HUES48 (cell line): ENCODE data around the gene CTNNBL1.

Experiments used
- H3K27ac ChIP-seq: one replicate; pipeline ENCODE4 v1.7.0; 2013; ENCODE audit warnings: low read depth, low read length, inconsistent platforms
- H3K27me3 ChIP-seq: 2 replicates; pipeline ENCODE4 v1.6.1; 2013; ENCODE audit warnings: mild to moderate bottlenecking, low read length; ENCODE audit not compliant: control insufficient read depth, insufficient read depth
- H3K36me3 ChIP-seq: 2 replicates; pipeline ENCODE4 v1.6.1; 2013; ENCODE audit warnings: low read length; ENCODE audit not compliant: control insufficient read depth, insufficient read depth
- H3K4me1 ChIP-seq: 2 replicates; pipeline ENCODE4 v1.6.1; 2013; ENCODE audit warnings: mild to moderate bottlenecking, low read length; ENCODE audit not compliant: control insufficient read depth, insufficient read depth
- H3K4me3 ChIP-seq: 2 replicates; pipeline ENCODE4 v1.5.1; 2013; ENCODE audit warnings: mild to moderate bottlenecking, low read depth, low read length
- H3K9ac ChIP-seq: 2 replicates; pipeline ENCODE4 v1.6.1; 2013; ENCODE audit warnings: mild to moderate bottlenecking, low read depth, low read length, moderate library complexity
- H3K9me3 ChIP-seq: 2 replicates; pipeline ENCODE4 v1.6.1; 2013; ENCODE audit warnings: low read length; ENCODE audit not compliant: control insufficient read depth, insufficient read depth

Gene CTNNBL1

DNA sequence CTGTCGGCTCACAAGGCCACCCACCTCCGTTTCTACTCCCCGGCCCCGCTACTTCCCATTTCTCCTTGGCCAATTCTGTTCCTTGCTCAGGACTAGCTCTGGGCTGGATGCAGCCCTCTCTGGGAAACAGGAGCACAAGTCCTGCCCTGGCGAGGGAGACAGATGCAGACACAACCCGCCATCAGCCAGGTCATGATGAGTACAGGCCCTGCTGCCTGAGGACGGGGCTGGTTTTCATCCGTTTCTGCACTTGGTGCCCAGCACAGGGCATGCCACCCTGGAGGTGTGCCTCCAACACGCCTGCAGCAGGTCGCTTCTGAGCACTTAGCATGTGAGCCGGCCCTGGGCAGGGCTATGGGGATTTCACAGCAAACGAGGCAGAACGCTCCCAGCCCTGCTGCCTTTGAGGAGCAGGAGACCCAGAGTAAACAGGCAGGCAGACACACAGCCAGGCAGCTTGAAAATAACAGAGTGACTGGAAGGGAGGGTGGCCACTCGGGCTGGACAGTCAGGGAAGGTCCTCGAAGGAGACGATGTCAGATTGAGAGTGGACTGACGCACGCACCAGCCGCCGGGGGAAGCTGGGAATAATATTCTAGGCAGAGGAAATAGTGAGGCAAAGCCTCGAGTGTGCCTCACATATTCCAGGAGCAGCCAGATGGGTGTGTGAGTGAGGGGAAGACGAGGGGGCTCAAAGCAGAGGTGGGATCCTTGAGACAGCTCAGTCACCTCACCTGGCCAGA, 187.9 kb downstream of the CTNNBL1 start:
- H3K27me3 ChIP-seq = no peaks in the 10 kb centered on the region
- H3K4me1 ChIP-seq = no peaks in the 10 kb centered on the region
- no peak overlapping the region for H3K27ac ChIP-seq
- H3K36me3 ChIP-seq = no peaks in the 10 kb centered on the region
- no peak overlapping the region for H3K4me3 ChIP-seq
- no peak overlapping the region for H3K9ac ChIP-seq
- no peaks in the 10 kb centered on the region for H3K9me3 ChIP-seq

- no peak overlapping the region for H3K27ac ChIP-seq
- no peaks in the 10 kb centered on the region for H3K27me3 ChIP-seq
- no peaks in the 10 kb centered on the region for H3K9me3 ChIP-seq
- no peak overlapping the region for H3K4me3 ChIP-seq
- no peak overlapping the region for H3K9ac ChIP-seq
- no peaks in the 10 kb centered on the region for H3K36me3 ChIP-seq
- H3K4me1 ChIP-seq = no peaks in the 10 kb centered on the region
Measured at GRCh38 chr20:37882961-37883712, 189.3 kb downstream of the CTNNBL1 start.

GRCh38 chr20:37885042-37885441, 191.2 kb downstream of the CTNNBL1 start:
- Histone ChIP-seq H3K27ac (no peak overlapping the region), H3K27me3 (no peaks in the 10 kb centered on the region), H3K4me1 (no peaks in the 10 kb centered on the region), H3K9ac (no peak overlapping the region), H3K36me3 (no peaks in the 10 kb centered on the region), H3K9me3 (no peaks in the 10 kb centered on the region), H3K4me3 (no peak overlapping the region)

DNA sequence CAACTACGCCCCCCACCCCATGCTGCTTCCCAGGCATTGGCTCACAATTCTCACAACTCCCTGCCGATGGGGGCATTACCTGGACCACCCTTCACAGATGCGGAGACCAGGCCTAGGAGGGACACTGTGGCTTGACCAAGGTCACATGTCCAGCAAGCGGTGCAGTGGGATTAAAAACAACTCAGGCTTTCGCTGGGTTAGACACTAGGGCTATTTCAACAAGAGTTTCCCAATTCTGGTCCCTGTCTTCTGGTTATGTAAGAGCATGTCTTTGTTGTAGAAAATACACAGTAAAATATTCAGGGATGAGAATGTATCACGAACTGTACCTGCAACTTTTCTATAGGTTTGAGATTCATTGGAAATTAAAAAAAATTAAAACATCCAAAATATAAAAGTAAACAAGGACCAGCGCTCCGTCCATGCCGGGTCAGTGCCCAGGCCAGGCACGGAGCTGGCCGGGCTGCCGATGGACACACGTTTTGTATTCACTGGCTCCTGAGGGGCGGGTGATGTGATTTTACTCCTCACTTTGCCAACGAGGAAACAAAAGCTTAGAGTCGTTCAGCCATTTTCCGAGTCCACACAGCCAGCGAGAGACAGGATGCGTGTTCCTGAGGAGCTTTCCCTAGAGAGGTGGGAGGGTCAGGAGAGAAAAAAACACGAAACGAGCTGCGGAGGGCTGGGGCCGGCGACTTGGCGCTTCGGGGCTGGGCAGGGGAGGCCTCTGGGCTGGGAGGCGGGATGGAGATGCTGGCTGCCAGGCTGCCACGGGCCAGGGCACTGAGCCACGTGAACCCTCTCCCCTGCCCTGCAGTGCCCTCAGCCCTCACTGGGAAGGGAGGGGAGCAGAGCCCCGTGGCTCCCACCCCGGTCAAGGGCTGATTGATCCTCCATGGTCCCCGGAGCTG, 192.0 kb downstream of the CTNNBL1 start:
- no peak overlapping the region for H3K9ac ChIP-seq
- no peak overlapping the region for H3K27ac ChIP-seq
- H3K9me3 ChIP-seq = no peaks in the 10 kb centered on the region
- H3K4me1 ChIP-seq = no peaks in the 10 kb centered on the region
- no peak overlapping the region for H3K4me3 ChIP-seq
- no peaks in the 10 kb centered on the region for H3K36me3 ChIP-seq
- no peaks in the 10 kb centered on the region for H3K27me3 ChIP-seq

- no peak overlapping the region for H3K27ac ChIP-seq
- H3K4me3 ChIP-seq = no peak overlapping the region
- no peaks in the 10 kb centered on the region for H3K4me1 ChIP-seq
- no peaks in the 10 kb centered on the region for H3K27me3 ChIP-seq
- H3K9me3 ChIP-seq = no peaks in the 10 kb centered on the region
- no peak overlapping the region for H3K9ac ChIP-seq
- H3K36me3 ChIP-seq = no peaks in the 10 kb centered on the region
Measured at GRCh38 chr20:37886851-37887297, 193.0 kb downstream of the CTNNBL1 start.

- Histone ChIP-seq H3K4me3 (no peak overlapping the region), H3K9me3 (no peaks in the 10 kb centered on the region), H3K36me3 (no peaks in the 10 kb centered on the region), H3K27ac (no peak overlapping the region), H3K27me3 (no peaks in the 10 kb centered on the region), H3K4me1 (no peaks in the 10 kb centered on the region), H3K9ac (no peak overlapping the region)
Measured at GRCh38 chr20:37888641-37889040, 194.8 kb downstream of the CTNNBL1 start.

DNA sequence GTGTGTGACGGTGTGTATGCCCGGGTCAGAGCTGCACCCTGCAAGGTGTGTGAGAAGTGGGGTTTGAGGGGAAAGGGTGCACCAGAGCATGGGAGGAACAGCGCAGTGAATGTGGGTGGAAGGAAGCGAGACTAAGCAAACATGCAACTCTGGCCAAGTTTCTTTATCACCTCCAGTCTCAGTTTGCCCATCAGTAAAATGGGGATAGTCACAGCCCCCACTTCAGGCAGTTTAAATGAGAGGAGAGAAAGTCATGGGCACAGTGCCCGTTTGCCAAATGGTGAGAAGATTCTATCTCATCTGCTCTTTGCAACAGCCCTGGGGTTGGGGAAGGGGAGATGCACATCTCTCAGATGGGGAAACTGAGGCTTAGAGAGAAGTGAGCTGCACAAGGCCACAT, 196.3 kb downstream of the CTNNBL1 start:
- Histone ChIP-seq H3K4me1 (no peaks in the 10 kb centered on the region), H3K27ac (no peak overlapping the region), H3K36me3 (no peaks in the 10 kb centered on the region), H3K4me3 (no peak overlapping the region), H3K9me3 (no peaks in the 10 kb centered on the region), H3K9ac (no peak overlapping the region), H3K27me3 (no peaks in the 10 kb centered on the region)

GRCh38 chr20:37890643-37891042, 196.8 kb downstream of the CTNNBL1 start:
- H3K9me3 ChIP-seq = no peaks in the 10 kb centered on the region
- H3K9ac ChIP-seq = no peak overlapping the region
- H3K27me3 ChIP-seq = no peaks in the 10 kb centered on the region
- no peaks in the 10 kb centered on the region for H3K4me1 ChIP-seq
- H3K4me3 ChIP-seq = no peak overlapping the region
- no peaks in the 10 kb centered on the region for H3K36me3 ChIP-seq
- H3K27ac ChIP-seq = no peak overlapping the region

GRCh38 chr20:37892001-37892400, 198.2 kb downstream of the CTNNBL1 start:
- Histone ChIP-seq H3K4me1 (no peaks in the 10 kb centered on the region), H3K9ac (no peak overlapping the region), H3K27me3 (no peaks in the 10 kb centered on the region), H3K4me3 (no peak overlapping the region), H3K27ac (no peak overlapping the region), H3K36me3 (no peaks in the 10 kb centered on the region), H3K9me3 (no peaks in the 10 kb centered on the region)

DNA sequence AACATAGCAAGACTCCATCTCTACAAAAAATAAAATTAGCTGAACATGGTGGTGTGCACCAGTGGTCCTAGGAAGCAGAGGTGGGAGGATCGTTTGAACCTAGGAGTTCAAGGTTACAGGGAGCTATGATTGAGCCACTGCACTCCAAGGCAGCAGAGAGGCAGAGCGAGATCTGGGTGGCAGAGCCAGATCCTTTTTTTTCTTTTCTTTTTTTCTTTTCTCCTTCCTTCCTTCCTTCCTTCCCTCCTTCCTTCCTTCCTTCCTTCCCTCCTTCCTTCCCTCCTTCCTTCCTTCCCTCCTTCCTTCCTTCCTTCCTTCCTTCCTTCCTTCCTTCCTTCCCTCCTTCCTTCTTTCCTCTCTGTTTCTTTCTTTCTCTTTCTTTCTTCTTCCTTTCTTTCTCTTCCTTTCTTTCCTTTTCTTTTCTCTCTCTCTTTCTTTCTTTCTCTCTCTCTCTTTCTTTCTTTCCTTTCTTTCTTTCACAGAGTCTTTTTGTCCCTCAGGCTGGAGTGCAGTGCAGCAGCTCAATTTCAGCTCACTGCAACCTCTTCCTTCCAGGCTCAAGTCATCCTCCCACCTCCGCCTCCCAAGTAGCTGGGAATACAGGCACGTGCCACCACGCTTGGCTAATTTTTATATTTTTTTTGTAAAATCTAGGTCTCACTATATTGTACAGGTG, 199.9 kb downstream of the CTNNBL1 start:
- Histone ChIP-seq H3K4me3 (no peak overlapping the region), H3K36me3 (no peaks in the 10 kb centered on the region), H3K27ac (no peak overlapping the region), H3K4me1 (no peaks in the 10 kb centered on the region), H3K27me3 (no peaks in the 10 kb centered on the region), H3K9ac (no peak overlapping the region), H3K9me3 (no peaks in the 10 kb centered on the region)
